ENCODE data around the gene CHSY1.

Gene CHSY1

GRCh38 chr15:101171954-101172353 lies 79.9 kb downstream of the CHSY1 start:
- Histone ChIP-seq H3K4me1 (ENCODE audit: insufficient read depth, low read length) (no peaks in the 10 kb centered on the region), H3K27ac (ENCODE audit: low read length) (no peak overlapping the region), H3K9ac (ENCODE audit: low read depth, low read length) (no peak overlapping the region)

GRCh38 chr15:101170568-101171350 lies 81.1 kb downstream of the CHSY1 start:
- Histone ChIP-seq H3K36me3 (ENCODE audit: insufficient read depth, low read depth, low read length) (peaks cover 19% of the 10 kb centered on the region), H3K4me1 (ENCODE audit: insufficient read depth, low read length) (no peaks in the 10 kb centered on the region), H3K9ac (ENCODE audit: low read depth, low read length) (no peak overlapping the region), H3K4me3 (ENCODE audit: low read length) (no peak overlapping the region), H3K27ac (ENCODE audit: low read length) (no peak overlapping the region), H3K9me3 (ENCODE audit: insufficient read depth, low read depth, low read length) (peaks cover 11% of the 10 kb centered on the region), H3K27me3 (ENCODE audit: insufficient read depth, low read length) (no peaks in the 10 kb centered on the region)

More at GRCh38 chr15:101171954-101172353, 79.9 kb downstream of the CHSY1 start:
- Histone ChIP-seq H3K9me3 (ENCODE audit: insufficient read depth, low read depth, low read length) (no peaks in the 10 kb centered on the region), H3K36me3 (ENCODE audit: insufficient read depth, low read depth, low read length) (peaks cover 29% of the 10 kb centered on the region), H3K4me3 (ENCODE audit: low read length) (no peak overlapping the region), H3K27me3 (ENCODE audit: insufficient read depth, low read length) (no peaks in the 10 kb centered on the region)

DNA sequence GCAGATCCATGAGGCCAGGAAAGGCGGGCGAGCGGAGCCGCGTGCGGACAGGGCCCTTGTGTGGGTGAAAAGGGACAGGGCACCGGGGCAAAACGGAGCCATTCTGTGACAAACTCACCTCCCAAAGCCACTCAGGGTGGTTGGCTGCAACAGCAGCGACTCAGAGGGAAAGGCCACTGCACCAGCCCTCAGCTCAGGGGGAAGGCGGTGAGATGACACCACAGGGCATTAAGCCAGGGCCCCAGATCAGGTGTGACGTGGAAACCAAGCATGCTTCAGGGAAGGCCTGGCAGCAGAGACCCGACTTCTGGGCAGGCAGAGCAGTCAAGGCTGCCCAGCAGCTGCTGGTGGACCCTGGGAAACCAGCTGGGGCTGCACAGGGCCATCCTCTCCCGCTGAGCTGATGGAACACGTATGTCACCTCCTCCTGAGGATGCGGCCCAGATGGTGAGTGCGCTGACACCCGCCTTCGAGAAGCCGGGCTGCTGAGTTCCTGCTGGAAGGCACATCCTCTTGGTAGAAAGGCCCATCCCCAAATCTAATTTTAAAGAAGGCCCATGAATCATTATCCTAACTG lies 82.3 kb downstream of the CHSY1 start:
- Histone ChIP-seq H3K9ac (ENCODE audit: low read depth, low read length) (no peak overlapping the region), H3K27me3 (ENCODE audit: insufficient read depth, low read length) (no peaks in the 10 kb centered on the region), H3K9me3 (ENCODE audit: insufficient read depth, low read depth, low read length) (peaks cover 21% of the 10 kb centered on the region), H3K4me3 (ENCODE audit: low read length) (no peak overlapping the region), H3K27ac (ENCODE audit: low read length) (no peak overlapping the region), H3K36me3 (ENCODE audit: insufficient read depth, low read depth, low read length) (0 out of 2 replicates have a peak, but pooled peaks cover 8% of the 10 kb centered on the region), H3K4me1 (ENCODE audit: insufficient read depth, low read length) (no peaks in the 10 kb centered on the region)

GRCh38 chr15:101168898-101169494 lies 82.9 kb downstream of the CHSY1 start:
- Histone ChIP-seq H3K4me1 (ENCODE audit: insufficient read depth, low read length) (no peaks in the 10 kb centered on the region), H3K9ac (ENCODE audit: low read depth, low read length) (no peak overlapping the region), H3K36me3 (ENCODE audit: insufficient read depth, low read depth, low read length) (0 out of 2 replicates have a peak, but pooled peaks cover 5% of the 10 kb centered on the region), H3K27ac (ENCODE audit: low read length) (no peak overlapping the region), H3K4me3 (ENCODE audit: low read length) (no peak overlapping the region), H3K27me3 (ENCODE audit: insufficient read depth, low read length) (no peaks in the 10 kb centered on the region), H3K9me3 (ENCODE audit: insufficient read depth, low read depth, low read length) (peaks cover 26% of the 10 kb centered on the region)

DNA sequence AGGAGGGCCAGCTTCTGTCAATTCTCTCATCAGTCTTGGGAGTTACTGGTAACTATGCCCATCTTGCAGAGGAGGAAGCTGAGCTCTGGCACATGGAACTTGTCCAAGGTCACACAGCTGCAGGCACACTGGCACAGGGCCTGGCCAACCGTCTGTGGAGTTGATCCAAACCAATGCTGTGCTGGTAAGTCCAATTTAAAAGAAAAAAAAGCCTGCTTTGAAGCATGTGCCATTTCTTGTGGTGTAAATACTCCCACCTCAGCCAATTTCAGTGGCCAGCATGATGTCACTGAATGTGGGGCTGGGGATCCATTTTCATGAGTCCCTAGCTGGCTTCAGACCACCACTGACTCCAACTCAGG lies 83.4 kb downstream of the CHSY1 start:
- H3K27me3 ChIP-seq (ENCODE audit: insufficient read depth, low read length), result no peaks in the 10 kb centered on the region
- no peak overlapping the region for H3K27ac ChIP-seq (ENCODE audit: low read length)

GRCh38 chr15:101167753-101168462 lies 83.9 kb downstream of the CHSY1 start:
- Histone ChIP-seq H3K4me1 (ENCODE audit: insufficient read depth, low read length) (no peaks in the 10 kb centered on the region), H3K27me3 (ENCODE audit: insufficient read depth, low read length) (no peaks in the 10 kb centered on the region), H3K27ac (ENCODE audit: low read length) (no peak overlapping the region), H3K4me3 (ENCODE audit: low read length) (no peak overlapping the region), H3K9me3 (ENCODE audit: insufficient read depth, low read depth, low read length) (peaks cover 26% of the 10 kb centered on the region), H3K9ac (ENCODE audit: low read depth, low read length) (no peak overlapping the region), H3K36me3 (ENCODE audit: insufficient read depth, low read depth, low read length) (0 out of 2 replicates have a peak, but pooled peaks cover under 1% of the 10 kb centered on the region)

More for the DNA sequence above, 83.4 kb downstream of the CHSY1 start:
- no peak overlapping the region for H3K4me3 ChIP-seq (ENCODE audit: low read length)
- no peaks in the 10 kb centered on the region for H3K4me1 ChIP-seq (ENCODE audit: insufficient read depth, low read length)
- peaks cover 26% of the 10 kb centered on the region for H3K9me3 ChIP-seq (ENCODE audit: insufficient read depth, low read depth, low read length)
- H3K36me3 ChIP-seq (ENCODE audit: insufficient read depth, low read depth, low read length), result 0 out of 2 replicates have a peak, but pooled peaks cover 3% of the 10 kb centered on the region
- H3K9ac ChIP-seq (ENCODE audit: low read depth, low read length), result no peak overlapping the region

DNA sequence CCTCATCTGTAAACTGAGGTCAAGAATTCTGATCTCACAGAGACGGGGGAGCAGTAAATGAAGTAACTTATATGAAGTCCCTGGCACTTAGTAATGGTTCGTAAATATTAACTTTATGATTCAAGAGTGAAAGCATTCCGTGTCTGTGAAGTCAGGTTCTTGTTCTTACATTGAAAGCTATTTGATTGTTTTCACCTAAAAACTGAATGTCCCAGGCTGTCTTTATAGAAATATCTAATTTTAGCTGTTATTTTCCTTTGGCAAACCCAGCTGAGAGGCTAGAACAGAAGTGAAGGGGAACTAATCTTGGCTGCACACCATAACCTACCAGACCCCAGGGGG lies 84.5 kb downstream of the CHSY1 start:
- no peaks in the 10 kb centered on the region for H3K36me3 ChIP-seq (ENCODE audit: insufficient read depth, low read depth, low read length)
- no peak overlapping the region for H3K4me3 ChIP-seq (ENCODE audit: low read length)
- H3K9me3 ChIP-seq (ENCODE audit: insufficient read depth, low read depth, low read length), result peaks cover 26% of the 10 kb centered on the region
- no peak overlapping the region for H3K9ac ChIP-seq (ENCODE audit: low read depth, low read length)
- H3K27ac ChIP-seq (ENCODE audit: low read length), result no peak overlapping the region
- H3K4me1 ChIP-seq (ENCODE audit: insufficient read depth, low read length), result no peaks in the 10 kb centered on the region
- no peaks in the 10 kb centered on the region for H3K27me3 ChIP-seq (ENCODE audit: insufficient read depth, low read length)

GRCh38 chr15:101165905-101166471 lies 85.9 kb downstream of the CHSY1 start:
- Histone ChIP-seq H3K9me3 (ENCODE audit: insufficient read depth, low read depth, low read length) (peaks cover 26% of the 10 kb centered on the region), H3K27ac (ENCODE audit: low read length) (no peak overlapping the region), H3K9ac (ENCODE audit: low read depth, low read length) (no peak overlapping the region), H3K27me3 (ENCODE audit: insufficient read depth, low read length) (no peaks in the 10 kb centered on the region), H3K4me3 (ENCODE audit: low read length) (no peak overlapping the region), H3K4me1 (ENCODE audit: insufficient read depth, low read length) (no peaks in the 10 kb centered on the region), H3K36me3 (ENCODE audit: insufficient read depth, low read depth, low read length) (no peaks in the 10 kb centered on the region)

DNA sequence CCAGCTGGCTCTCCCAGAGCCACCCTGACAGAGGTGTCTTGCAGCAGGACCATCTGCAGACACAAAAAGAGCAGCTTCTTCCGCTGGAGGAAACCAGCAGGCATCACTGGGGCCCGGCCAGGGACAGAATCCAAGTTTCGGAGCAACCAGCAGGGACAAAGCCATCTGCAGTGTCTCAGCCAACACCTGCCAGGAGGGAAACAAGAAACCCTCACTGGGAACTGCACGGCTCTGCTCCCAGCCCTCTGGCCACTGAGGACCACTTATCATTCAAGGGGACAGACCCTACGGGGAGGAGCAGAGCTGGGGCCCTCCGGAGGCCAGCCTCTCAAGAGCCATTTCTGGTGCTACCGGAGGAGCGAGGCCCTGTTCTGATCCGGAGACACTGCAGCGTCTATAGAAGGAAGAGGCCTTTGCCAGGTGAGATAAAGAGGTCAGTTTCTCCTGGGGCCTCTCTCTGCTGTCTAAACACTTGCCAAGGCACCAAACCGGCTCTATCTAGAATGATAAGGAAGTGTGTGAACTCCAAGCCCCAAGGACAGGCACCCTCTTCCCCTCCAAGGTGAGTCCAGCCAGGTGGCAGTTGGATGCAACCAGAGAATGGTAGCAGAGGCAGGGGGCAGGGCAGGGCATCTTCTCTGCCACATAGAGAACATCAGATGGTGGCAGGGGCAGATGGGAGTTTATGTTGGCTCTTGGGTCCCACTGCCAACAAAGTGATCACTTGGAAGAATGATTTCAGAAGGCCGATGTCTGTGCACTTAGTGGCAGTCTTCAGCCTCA lies 89.0 kb downstream of the CHSY1 start:
- Histone ChIP-seq H3K4me3 (ENCODE audit: low read length) (no peak overlapping the region), H3K9ac (ENCODE audit: low read depth, low read length) (no peak overlapping the region), H3K4me1 (ENCODE audit: insufficient read depth, low read length) (0 out of 2 replicates have a peak, but pooled peaks cover 3% of the 10 kb centered on the region), H3K27ac (ENCODE audit: low read length) (no peak overlapping the region), H3K27me3 (ENCODE audit: insufficient read depth, low read length) (no peaks in the 10 kb centered on the region), H3K9me3 (ENCODE audit: insufficient read depth, low read depth, low read length) (peaks cover 26% of the 10 kb centered on the region), H3K36me3 (ENCODE audit: insufficient read depth, low read depth, low read length) (no peaks in the 10 kb centered on the region)

DNA sequence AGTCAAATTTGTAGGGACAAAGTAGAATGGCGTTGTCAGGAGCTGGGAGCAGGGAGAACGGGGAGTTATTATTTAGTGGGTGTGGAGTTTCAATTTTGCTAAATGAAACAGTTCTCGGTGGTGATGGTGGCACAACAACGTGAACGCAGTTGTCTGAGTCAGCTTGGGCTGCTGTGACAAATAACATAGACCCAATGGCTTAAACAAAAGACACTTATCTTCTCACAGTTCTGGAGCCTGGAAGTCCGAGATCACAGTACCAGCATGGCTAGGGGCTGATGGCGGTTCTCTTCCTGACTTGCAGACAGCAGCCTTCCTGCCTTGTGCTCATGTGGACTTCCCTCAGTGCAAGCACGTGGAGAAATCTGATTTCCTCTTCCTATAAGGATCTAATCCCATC lies 90.2 kb downstream of the CHSY1 start:
- Histone ChIP-seq H3K9me3 (ENCODE audit: insufficient read depth, low read depth, low read length) (peaks cover 23% of the 10 kb centered on the region), H3K9ac (ENCODE audit: low read depth, low read length) (no peak overlapping the region), H3K4me3 (ENCODE audit: low read length) (no peak overlapping the region), H3K27ac (ENCODE audit: low read length) (no peak overlapping the region), H3K27me3 (ENCODE audit: insufficient read depth, low read length) (no peaks in the 10 kb centered on the region), H3K36me3 (ENCODE audit: insufficient read depth, low read depth, low read length) (no peaks in the 10 kb centered on the region), H3K4me1 (ENCODE audit: insufficient read depth, low read length) (0 out of 2 replicates have a peak, but pooled peaks cover 3% of the 10 kb centered on the region)

Data from iPS-20b (cell line).